Neutrophil (primary cell): Measurements from ENCODE around the gene AOC3.
"Not testable (repeated sequence)": the region's sequence is repeated elsewhere in the genome, so short reads cannot be mapped to it uniquely, and the experiment has no call there.

Source experiments
- H3K27ac ChIP-seq: fragments of 200-600 bp; sonication (generic); 2 replicates; pipeline ENCODE4 v1.5.1; 2016; ENCODE audit warnings: mild to moderate bottlenecking, moderate library complexity
- H3K27me3 ChIP-seq: fragments of 200-600 bp; sonication (generic); 2 replicates; pipeline ENCODE4 v1.6.0; 2016; ENCODE audit warnings: mild to moderate bottlenecking
- H3K36me3 ChIP-seq: fragments of 200-600 bp; sonication (generic); 2 replicates; pipeline ENCODE4 v1.5.1; 2017
- H3K4me1 ChIP-seq, 2 experiments: fragments of 200-600 bp in 1 of 2; sonication (generic) in 1 of 2; 1 replicate in 1 of 2; 2 replicates in 1 of 2; pipeline versions ENCODE4 v1.5.1 to v1.6.1; 2013 to 2016; ENCODE audit warnings: low read depth in 1 of 2, low read length in 1 of 2, mild to moderate bottlenecking in 1 of 2, moderate library complexity in 1 of 2; ENCODE audit not compliant: control insufficient read depth in 1 of 2, insufficient read depth in 1 of 2
- H3K4me3 ChIP-seq, 2 experiments: fragments of 200-600 bp in 1 of 2; sonication (generic) in 1 of 2; 1 replicate in 1 of 2; 2 replicates in 1 of 2; pipeline ENCODE4 v1.5.1; 2013 to 2016; ENCODE audit warnings: low read depth in 1 of 2, low read length in 1 of 2, mild to moderate bottlenecking in 1 of 2, moderate library complexity in 1 of 2
- H3K9me3 ChIP-seq: fragments of 200-600 bp; sonication (generic); 2 replicates; pipeline ENCODE4 v1.5.1; 2016
- TF ChIP-seq, protein P1 (sequence below): fragments of 200-600 bp; sonication (generic); IDR thresholded peaks from 2 replicates; pipeline ENCODE4 v1.5.1; 2016; ENCODE audit warnings: antibody characterized with exemption

Gene AOC3

GRCh38 chr17:42895185-42895555 is 44.2 kb downstream of the AOC3 start:
- TF ChIP-seq, protein P1, sequence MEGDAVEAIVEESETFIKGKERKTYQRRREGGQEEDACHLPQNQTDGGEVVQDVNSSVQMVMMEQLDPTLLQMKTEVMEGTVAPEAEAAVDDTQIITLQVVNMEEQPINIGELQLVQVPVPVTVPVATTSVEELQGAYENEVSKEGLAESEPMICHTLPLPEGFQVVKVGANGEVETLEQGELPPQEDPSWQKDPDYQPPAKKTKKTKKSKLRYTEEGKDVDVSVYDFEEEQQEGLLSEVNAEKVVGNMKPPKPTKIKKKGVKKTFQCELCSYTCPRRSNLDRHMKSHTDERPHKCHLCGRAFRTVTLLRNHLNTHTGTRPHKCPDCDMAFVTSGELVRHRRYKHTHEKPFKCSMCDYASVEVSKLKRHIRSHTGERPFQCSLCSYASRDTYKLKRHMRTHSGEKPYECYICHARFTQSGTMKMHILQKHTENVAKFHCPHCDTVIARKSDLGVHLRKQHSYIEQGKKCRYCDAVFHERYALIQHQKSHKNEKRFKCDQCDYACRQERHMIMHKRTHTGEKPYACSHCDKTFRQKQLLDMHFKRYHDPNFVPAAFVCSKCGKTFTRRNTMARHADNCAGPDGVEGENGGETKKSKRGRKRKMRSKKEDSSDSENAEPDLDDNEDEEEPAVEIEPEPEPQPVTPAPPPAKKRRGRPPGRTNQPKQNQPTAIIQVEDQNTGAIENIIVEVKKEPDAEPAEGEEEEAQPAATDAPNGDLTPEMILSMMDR: no peak
- Histone ChIP-seq H3K4me3 (no peak overlapping the region), H3K27ac (peak overlapping the region; percentile 87), H3K36me3 (no peaks in the 10 kb centered on the region), H3K9me3 (no peaks in the 10 kb centered on the region), H3K27me3 (no peaks in the 10 kb centered on the region), H3K4me1 (peaks cover 44 to 48% of the 10 kb centered on the region in 2 experiments)

DNA sequence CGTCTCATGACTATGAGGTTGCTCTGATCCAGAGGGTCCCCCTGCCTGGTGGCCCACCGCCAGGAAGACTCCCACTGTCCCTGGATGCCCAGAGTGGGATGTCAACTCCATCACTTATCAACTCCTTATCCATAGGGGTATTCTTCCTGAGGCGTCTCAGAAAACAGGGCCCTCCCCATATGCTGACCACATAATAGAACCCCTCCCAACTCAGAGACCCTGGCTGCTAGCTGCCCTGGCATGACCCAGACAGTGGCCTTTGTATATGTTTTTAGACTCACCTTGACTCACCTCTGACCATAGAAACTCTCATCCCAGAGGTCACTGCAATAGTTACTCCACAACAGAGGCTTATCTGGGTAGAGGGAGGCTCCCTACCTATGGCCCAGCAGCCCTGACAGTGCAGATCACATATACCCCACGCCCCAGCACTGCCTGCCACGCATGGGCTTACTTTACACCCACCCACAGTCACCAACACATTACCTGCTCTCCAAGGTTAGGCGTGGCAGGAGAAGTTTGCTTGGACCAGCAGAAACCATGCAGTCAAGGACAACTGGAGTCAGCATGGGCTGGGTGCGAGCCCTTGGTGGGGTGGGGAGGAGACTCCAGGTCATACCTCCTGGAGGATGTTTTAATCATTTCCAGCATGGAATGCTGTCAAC is 47.3 kb downstream of the AOC3 start:
- TF ChIP-seq, protein P1: no peak
- H3K27me3 ChIP-seq: no peaks in the 10 kb centered on the region
- H3K36me3 ChIP-seq: no peaks in the 10 kb centered on the region
- H3K27ac ChIP-seq: no peak overlapping the region
- peaks cover 24 to 34% of the 10 kb centered on the region in 2 experiments for H3K4me1 ChIP-seq
- H3K4me3 ChIP-seq: no peak overlapping the region
- no peaks in the 10 kb centered on the region for H3K9me3 ChIP-seq

DNA sequence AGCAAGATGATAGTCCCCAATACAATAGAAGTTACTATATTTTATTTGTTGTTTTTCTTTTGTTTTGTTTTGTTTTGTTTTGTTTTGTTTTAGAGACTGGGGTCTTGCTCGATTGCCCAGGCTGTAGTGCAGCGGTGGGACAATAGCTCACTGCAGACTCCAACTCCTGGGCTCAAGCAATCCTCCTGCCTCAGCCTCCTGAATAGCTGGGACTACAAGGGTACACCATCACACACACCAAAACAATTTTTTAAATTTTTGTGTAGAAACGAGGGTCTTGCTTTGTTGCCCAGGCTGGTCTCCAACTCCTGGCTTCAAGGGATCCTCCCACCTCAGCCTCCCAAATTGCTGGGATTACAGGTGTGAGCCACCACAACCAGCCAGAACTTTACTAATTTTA is 49.0 kb downstream of the AOC3 start:
- not testable (repeated sequence) for H3K27ac ChIP-seq, H3K9me3 ChIP-seq, H3K27me3 ChIP-seq, H3K36me3 ChIP-seq, H3K4me3 ChIP-seq
- peaks cover 11 to 17% of the 10 kb centered on the region in 2 experiments for H3K4me1 ChIP-seq

- TF ChIP-seq, protein P1: no peak
- no peaks in the 10 kb centered on the region for H3K36me3 ChIP-seq
Observed at GRCh38 chr17:42900460-42901331, 49.7 kb downstream of the AOC3 start, which contains the start of gene G6PC1. Gene G6PC1, plus strand, starts transcription at chr17:42900799. Its CDS starts 78 bp downstream, at chr17:42900877.

DNA sequence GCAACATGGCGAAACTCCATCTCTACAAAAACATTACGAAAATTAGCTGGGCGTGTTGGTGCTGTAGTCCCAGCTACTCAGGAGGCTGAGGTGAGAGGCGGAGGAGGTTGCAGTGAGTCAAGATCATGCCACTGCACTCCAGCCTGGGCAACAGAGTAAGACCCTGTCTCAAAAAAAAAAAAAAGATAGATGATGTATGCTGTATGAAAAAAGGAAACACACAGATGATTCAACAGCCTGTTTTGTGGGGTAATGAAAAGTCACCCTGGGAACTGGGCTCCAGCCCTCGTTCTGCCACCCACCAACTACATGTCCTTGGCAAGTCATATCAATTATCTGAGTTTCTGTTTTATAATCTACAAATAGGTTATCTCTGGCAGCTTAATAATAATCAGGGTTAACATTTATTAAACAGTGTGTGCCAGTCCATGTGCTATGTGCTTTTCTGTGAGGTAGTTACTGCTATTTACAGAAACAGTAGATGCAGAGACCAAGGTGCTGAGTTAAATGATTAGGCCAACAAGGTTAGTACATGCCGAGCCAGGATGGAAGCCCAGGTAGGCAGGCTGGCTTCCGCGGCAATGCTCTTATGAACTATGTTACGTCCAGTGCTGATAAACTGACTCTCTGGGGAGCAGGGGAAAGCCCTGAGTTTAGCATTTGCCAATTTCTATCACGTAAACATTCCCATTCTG is 50.7 kb downstream of the AOC3 start:
- no peaks in the 10 kb centered on the region for H3K9me3 ChIP-seq
- TF ChIP-seq, protein P1: no peak

More at GRCh38 chr17:42900460-42901331, 49.7 kb downstream of the AOC3 start, which contains the start of gene G6PC1:
- Histone ChIP-seq H3K27me3 (no peaks in the 10 kb centered on the region), H3K4me1 (peaks cover 4 to 10% of the 10 kb centered on the region in 2 experiments), H3K9me3 (no peaks in the 10 kb centered on the region), H3K27ac (no peak within 1 kb of the TSS), H3K4me3 (no peak within 1 kb of the TSS)

More for the DNA sequence above, 50.7 kb downstream of the AOC3 start:
- Histone ChIP-seq H3K4me3 (no peak overlapping the region), H3K27ac (no peak overlapping the region), H3K27me3 (no peaks in the 10 kb centered on the region), H3K36me3 (no peaks in the 10 kb centered on the region), H3K4me1 (peaks cover 4 to 8% of the 10 kb centered on the region in 2 experiments)
